BE2C (cell line): ENCODE data around the gene SLC4A2.

Source experiments
- DNase-seq: peaks from one replicate; pipeline ENCODE4 v3.0.0-alpha.2; 2020
- H3K27me3 ChIP-seq: fragments of 250-450 bp; sonication (Bioruptor Pico); 2 replicates; pipeline ENCODE4 v1.5.1; 2020; ENCODE audit warnings: mild to moderate bottlenecking
- H3K36me3 ChIP-seq: fragments of 250-450 bp; sonication (Bioruptor Pico); 2 replicates; pipeline ENCODE4 v1.5.1; 2020; ENCODE audit warnings: mild to moderate bottlenecking
- H3K4me1 ChIP-seq: fragments of 250-450 bp; sonication (Bioruptor Pico); 2 replicates; pipeline ENCODE4 v1.5.1; 2020
- H3K4me3 ChIP-seq: 2 replicates; pipeline ENCODE4 v1.5.1; 2011; ENCODE audit warnings: low read depth, low read length
- H3K9me3 ChIP-seq: fragments of 250-450 bp; sonication (Bioruptor Pico); 2 replicates; pipeline ENCODE4 v1.5.1; 2020
- CTCF ChIP-seq: IDR thresholded peaks from 2 replicates; pipeline ENCODE4 v1.5.1; 2012; ENCODE audit warnings: mild to moderate bottlenecking, low read depth, low read length

SLC4A2 gene

GRCh38 chr7:151057506-151057988 lies 1.8 kb upstream of the SLC4A2 start, which contains the start of gene CDK5:
Gene CDK5, minus strand, starts transcription at chr7:151057897. Its CDS starts 49 bp downstream, at chr7:151057848.
- H3K4me1 ChIP-seq, result peaks cover 20% of the 10 kb centered on the region
- no peaks in the 10 kb centered on the region for H3K27me3 ChIP-seq
- no peaks in the 10 kb centered on the region for H3K9me3 ChIP-seq
- no peak for DNase-seq
- H3K4me3 ChIP-seq, result peak within 1 kb of the TSS; percentile 94
- no peak for TF ChIP-seq CTCF
- peaks cover 6% of the 10 kb centered on the region; the same call in 1 of the 2 replicates for H3K36me3 ChIP-seq

DNA sequence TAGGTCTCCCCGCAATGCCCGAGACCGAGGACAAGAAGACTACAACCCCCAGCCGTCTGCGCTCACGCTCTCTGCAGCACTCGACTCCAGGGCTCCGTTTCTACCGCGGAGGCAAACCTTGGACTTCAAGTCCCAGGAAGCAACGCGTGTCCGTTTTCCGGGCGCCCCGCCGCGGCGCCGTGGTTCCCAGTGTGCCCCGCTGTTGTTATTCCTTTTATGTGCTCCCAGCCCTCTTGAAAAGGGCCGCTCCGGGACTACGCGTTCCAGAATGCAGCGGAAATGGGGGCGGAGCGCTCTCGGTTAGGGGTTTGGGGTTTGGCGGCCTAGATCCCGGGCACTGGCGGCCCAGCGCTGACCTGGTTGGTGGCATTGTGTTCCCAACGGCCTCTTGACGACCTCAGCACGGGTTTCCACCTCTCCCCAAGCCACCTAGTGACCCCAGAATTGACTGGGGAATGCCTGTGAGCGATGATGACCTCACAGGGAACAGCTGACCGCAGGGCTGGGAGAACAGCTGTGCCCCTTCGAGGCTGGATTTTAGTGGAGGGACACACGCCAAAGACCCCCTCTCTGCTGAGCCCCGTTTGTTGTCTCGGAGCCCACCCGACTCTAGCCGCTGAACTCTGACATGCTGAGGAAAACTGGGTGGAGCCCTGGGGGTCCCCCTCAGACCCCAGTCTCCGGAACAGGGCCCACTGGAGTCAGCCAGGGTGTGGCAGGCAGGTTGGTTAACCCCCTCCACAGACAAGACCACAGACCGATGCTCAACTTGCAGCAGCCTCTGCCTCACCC lies 1.2 kb upstream of the SLC4A2 start:
- TF ChIP-seq CTCF, result no peak
- no peaks in the 10 kb centered on the region for H3K27me3 ChIP-seq
- peak overlapping the region; percentile 94 for H3K4me3 ChIP-seq
- no peaks in the 10 kb centered on the region for H3K9me3 ChIP-seq
- peaks cover 20% of the 10 kb centered on the region for H3K4me1 ChIP-seq
- H3K36me3 ChIP-seq, result peaks cover 3% of the 10 kb centered on the region; the same call in 1 of the 2 replicates
- peak; percentile 99 for DNase-seq

DNA sequence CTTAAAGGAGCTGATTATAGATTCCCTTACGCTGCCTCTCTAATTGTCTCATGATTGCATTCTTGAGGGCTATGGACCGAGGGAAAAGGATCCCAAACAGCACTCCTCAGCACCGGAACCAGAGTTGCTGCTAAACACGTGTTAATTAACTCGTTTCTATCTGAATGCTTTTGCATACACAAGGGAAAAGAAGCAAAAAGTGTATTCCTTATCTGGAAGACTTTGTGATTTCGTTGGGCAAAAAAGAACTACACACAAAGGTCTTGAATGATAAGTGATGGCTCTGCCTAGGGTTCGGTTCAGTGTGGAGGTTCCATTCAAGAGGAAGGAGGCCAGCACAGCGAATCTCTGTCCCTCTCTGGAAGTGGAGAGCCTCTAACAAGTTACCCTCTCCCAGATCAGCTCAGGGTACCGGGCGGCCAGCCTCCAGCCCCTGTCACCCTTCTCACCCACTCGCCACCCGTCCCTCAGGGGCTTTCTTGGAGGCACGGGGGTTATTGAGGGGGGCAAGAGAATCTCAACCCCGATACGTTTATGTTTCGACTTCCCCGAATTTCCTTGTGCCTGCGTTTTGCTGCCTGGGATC lies 515 bp upstream of the SLC4A2 start:
- peaks cover 8% of the 10 kb centered on the region for H3K36me3 ChIP-seq
- TF ChIP-seq CTCF, result no peak
- peaks cover 22% of the 10 kb centered on the region for H3K4me1 ChIP-seq
- no peaks in the 10 kb centered on the region for H3K27me3 ChIP-seq
- H3K9me3 ChIP-seq, result no peaks in the 10 kb centered on the region
- peak overlapping the region; percentile 94 for H3K4me3 ChIP-seq
- no peak for DNase-seq

DNA sequence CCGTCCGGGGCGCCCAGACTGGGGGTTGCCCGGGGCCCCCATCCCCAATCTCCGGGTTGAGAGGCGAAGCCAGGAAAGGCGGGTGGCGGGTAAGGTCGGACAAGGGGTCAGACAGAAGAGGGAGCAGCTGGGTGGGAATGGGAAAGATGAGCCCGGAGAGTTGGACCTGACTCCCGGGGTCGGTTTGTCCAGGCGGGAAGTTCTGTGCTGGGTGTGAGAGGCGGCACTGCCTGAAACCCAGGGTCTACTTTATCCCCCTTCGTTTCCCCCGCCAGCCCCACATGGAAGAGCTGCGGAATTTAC lies 675 bp downstream of the SLC4A2 start:
- DNase-seq, result no peak
- TF ChIP-seq CTCF, result no peak
- Histone ChIP-seq H3K4me3 (peak overlapping the region; percentile 94), H3K4me1 (peaks cover 22% of the 10 kb centered on the region), H3K36me3 (peaks cover 17% of the 10 kb centered on the region), H3K27me3 (no peaks in the 10 kb centered on the region), H3K9me3 (no peaks in the 10 kb centered on the region)

- peak; percentile 56 for DNase-seq
- peaks cover 22% of the 10 kb centered on the region for H3K4me1 ChIP-seq
These were observed 1.2 kb downstream of the SLC4A2 start for GRCh38 chr7:151060416-151061212.

More at GRCh38 chr7:151060416-151061212, 1.2 kb downstream of the SLC4A2 start:
- Histone ChIP-seq H3K4me3 (peak overlapping the region; percentile 94), H3K27me3 (no peaks in the 10 kb centered on the region), H3K9me3 (no peaks in the 10 kb centered on the region), H3K36me3 (peaks cover 23% of the 10 kb centered on the region)
- TF ChIP-seq CTCF, result peak; percentile 12
